ENCODE measurements around the gene GUCY1A2. TPM values are rescaled to one million over a fixed set of nuclear protein-coding genes. Genes with fewer than 3 reads are reported as not detected.

The GUCY1A2 gene
- total RNA-seq, 1 donor from 2014 or later, result 12.4 TPM

GRCh38 chr11:107006076-107006833, 12.0 kb downstream of the GUCY1A2 start:
- no peak for DNase-seq (ENCODE audit: low spot score)
- intact Hi-C loops (cut with DNase I), result no loop called here
- no peak for ATAC-seq

GRCh38 chr11:106999196-106999595, 19.1 kb downstream of the GUCY1A2 start:
- intact Hi-C loops (cut with DNase I), result no loop called here
- no peak for ATAC-seq
- DNase-seq (ENCODE audit: low spot score), result no peak

- intact Hi-C loops (cut with DNase I), result no loop called here
- ATAC-seq (no peak), DNase-seq (ENCODE audit: low spot score) (no peak)
These were observed 19.4 kb downstream of the GUCY1A2 start for GRCh38 chr11:106998916-106999188.

- no peak for ATAC-seq
- no peak for DNase-seq (ENCODE audit: low spot score)
- intact Hi-C loops (cut with DNase I), result no loop called here
These were observed 20.0 kb downstream of the GUCY1A2 start for GRCh38 chr11:106998116-106998915.

GRCh38 chr11:106997227-106997626, 21.0 kb downstream of the GUCY1A2 start:
- DNase-seq (ENCODE audit: low spot score), result no peak
- ATAC-seq, result no peak
- intact Hi-C loops (cut with DNase I), result no loop called here

GRCh38 chr11:106996691-106997090, 21.6 kb downstream of the GUCY1A2 start:
- ATAC-seq, result no peak
- intact Hi-C loops (cut with DNase I), result no loop called here
- no peak for DNase-seq (ENCODE audit: low spot score)

- DNase-seq (ENCODE audit: low spot score) (no peak), ATAC-seq (no peak)
- intact Hi-C loops (cut with DNase I), result no loop called here
These were observed 27.9 kb downstream of the GUCY1A2 start for GRCh38 chr11:106990331-106990730.

GRCh38 chr11:106989078-106989455, 29.2 kb downstream of the GUCY1A2 start:
- DNase-seq (ENCODE audit: low spot score), result no peak
- intact Hi-C loops (cut with DNase I), result no loop called here
- ATAC-seq, result no peak

- no peak for DNase-seq (ENCODE audit: low spot score)
- intact Hi-C loops (cut with DNase I), result no loop called here
- ATAC-seq, result peak; percentile 88
These were observed 29.9 kb downstream of the GUCY1A2 start for GRCh38 chr11:106988151-106989077.

GRCh38 chr11:106986673-106987072, 31.6 kb downstream of the GUCY1A2 start:
- DNase-seq (ENCODE audit: low spot score) (no peak), ATAC-seq (peak; percentile 31)
- intact Hi-C loops (cut with DNase I), result no loop called here

- ATAC-seq, result peak; percentile 42
- DNase-seq (ENCODE audit: low spot score), result no peak
- intact Hi-C loops (cut with DNase I), result no loop called here
These were observed 32.0 kb downstream of the GUCY1A2 start for GRCh38 chr11:106986261-106986660.

- ATAC-seq (no peak), DNase-seq (ENCODE audit: low spot score) (no peak)
- intact Hi-C loops (cut with DNase I), result no loop called here
These were observed 34.3 kb downstream of the GUCY1A2 start for GRCh38 chr11:106983991-106984390.

GRCh38 chr11:106983261-106983660, 35.0 kb downstream of the GUCY1A2 start:
- intact Hi-C loops (cut with DNase I), result no loop called here
- DNase-seq (ENCODE audit: low spot score) (no peak), ATAC-seq (no peak)

- intact Hi-C loops (cut with DNase I), result no loop called here
- ATAC-seq (no peak), DNase-seq (ENCODE audit: low spot score) (no peak)
These were observed 43.4 kb downstream of the GUCY1A2 start for GRCh38 chr11:106974831-106975230.

GRCh38 chr11:106971864-106972263, 46.4 kb downstream of the GUCY1A2 start:
- intact Hi-C loops (cut with DNase I), result no loop called here

GRCh38 chr11:106969644-106970355, 48.5 kb downstream of the GUCY1A2 start:
- intact Hi-C loops (cut with DNase I), result no loop called here
- DNase-seq (ENCODE audit: low spot score) (no peak), ATAC-seq (peak; percentile 76)

More at GRCh38 chr11:106971864-106972263, 46.4 kb downstream of the GUCY1A2 start:
- ATAC-seq, result no peak
- DNase-seq (ENCODE audit: low spot score), result no peak

- ATAC-seq (no peak), DNase-seq (ENCODE audit: low spot score) (no peak)
- intact Hi-C loops (cut with DNase I), result no loop called here
These were observed 55.3 kb downstream of the GUCY1A2 start for GRCh38 chr11:106962995-106963394.

- intact Hi-C loops (cut with DNase I), result no loop called here
- ATAC-seq (no peak), DNase-seq (ENCODE audit: low spot score) (no peak)
These were observed 56.8 kb downstream of the GUCY1A2 start for GRCh38 chr11:106961518-106961917.

- DNase-seq (ENCODE audit: low spot score), result no peak
- ATAC-seq, result no peak
- intact Hi-C loops (cut with DNase I), result no loop called here
These were observed 57.2 kb downstream of the GUCY1A2 start for GRCh38 chr11:106961048-106961447.

Data from sciatic nerve (tissue), 2 donors.